Fibroblast of skin of abdomen (primary cell): Measurements from ENCODE around the gene RGL2.
"Not testable (repeated sequence)": the region's sequence is repeated elsewhere in the genome, so short reads cannot be mapped to it uniquely, and the experiment has no call there.

Experiments
- DNase-seq: peaks from one replicate; pipeline ENCODE4 v3.0.0-alpha.2; 2013

Gene RGL2

DNA sequence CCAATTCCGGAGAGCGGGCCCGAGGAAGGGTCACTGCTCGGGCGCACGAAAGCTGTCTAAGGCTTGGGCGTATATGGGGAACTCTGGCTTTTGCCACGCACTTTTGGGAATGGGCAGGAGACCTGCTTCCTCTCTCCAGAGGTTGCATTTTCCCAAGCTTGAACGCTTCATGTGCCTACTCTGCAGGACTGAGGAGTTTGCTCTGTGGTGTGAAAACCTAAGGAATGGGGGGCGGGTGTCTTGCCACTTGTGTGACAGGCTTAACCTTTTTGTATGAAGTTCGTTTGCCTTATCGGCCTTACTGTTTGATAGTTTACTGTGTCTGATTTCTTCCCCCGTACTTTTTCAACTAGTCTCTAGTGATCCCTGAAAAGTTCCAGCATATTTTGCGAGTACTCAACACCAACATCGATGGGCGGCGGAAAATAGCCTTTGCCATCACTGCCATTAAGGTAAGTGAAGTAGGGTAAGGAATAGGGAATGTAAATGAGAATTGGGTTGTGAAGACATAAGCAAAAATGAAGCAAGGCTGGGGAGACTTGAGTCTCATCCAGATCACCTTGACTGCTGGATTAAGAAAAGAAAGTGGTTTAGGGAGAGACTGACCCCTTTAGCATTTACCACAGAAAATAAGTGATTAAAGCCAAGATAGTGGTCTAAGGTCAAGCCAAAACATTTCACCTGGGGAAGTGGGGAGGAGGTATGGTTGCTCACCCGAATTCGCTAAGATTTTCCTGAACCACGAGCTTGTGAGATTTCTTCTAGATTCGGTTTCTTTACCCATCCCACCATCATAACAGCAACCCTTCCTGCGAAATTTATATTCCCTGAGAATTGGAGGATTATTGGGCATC, 26.2 kb downstream of the RGL2 start:
- no peak for DNase-seq

DNA sequence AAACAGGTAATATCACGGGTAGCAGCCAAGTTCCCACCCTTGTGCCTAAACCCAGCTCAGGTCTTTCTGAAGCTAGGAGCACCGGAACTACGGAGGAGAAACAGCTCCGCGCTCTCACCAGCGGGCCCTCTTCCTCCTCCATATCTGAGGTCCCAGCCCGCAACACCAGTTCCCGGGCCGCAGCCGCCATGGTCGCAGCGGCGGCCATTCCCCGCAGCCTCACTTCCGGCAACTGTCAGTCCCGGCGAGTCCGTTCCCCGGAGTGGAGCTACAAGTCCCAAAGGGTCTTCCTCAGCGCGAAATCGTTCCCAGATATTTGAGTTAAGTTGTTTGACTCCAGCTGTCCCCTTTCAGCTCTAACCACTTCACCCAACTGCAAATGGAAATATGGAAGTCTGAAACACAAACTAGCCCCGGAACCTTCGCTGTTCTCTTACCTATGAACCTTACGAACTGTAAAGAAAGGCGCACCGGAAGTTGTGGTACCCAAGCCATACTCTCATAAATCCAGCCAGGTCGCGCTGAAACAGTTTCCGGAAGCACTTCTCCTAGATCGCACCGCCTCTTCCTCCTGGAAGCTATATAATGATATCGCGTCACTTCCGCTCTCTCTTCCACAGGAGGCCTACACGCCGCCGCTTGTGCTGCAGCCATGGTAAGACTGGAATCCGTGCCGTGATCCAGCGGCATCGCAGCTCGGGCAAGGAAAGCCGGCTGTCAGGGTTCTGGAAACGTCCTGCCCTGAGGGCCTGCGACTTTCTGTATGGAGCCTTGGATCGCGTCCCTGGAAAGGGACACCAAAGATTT, 27.1 kb downstream of the RGL2 start, which contains the start of the genes RPS18 and VPS52:
Gene RPS18, plus strand, starts transcription at position 608 of the 807 bp plus-strand sequence. Its CDS starts 45 bp downstream, at position 653.
Gene VPS52, minus strand, starts transcription at position 409 of the 807 bp plus-strand sequence. Its CDS starts 201 bp downstream, at position 208.
- peak; percentile 99 for DNase-seq

DNA sequence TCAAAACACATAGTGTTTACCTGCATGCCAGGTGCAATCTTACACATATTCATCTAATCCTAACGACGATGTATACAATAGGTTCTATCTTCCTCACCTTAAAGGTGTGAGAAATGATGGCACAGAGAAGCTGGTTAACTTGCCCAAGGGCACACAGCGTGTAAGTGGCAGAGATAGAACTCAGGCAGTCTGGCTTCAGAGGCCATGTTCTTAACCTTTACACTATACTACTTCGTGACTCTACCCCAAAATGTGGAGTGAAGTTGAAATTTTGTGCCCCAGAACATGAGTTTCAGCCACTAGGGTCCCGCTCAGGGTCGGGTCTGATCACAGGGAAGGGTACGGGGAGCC, 27.6 kb downstream of the RGL2 start:
- DNase-seq = no peak

DNA sequence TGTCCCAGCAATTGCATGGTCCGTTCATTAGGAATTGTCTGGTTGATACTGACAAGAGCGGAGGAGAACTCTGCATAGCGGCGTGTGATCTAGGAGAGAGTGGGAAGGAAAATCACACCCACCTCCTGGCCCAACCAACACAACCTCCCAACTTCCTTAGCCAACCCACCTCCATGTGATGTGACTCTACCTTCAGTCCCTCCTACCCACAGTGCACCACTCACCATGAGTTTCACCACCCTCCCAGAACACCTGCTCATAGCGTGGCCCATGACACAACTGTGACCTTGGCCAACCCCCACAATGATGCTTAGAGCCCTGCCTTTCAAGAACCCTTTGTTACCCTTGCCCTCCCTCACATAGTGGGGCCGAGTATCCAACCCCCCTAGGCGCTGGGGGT, 34.7 kb downstream of the RGL2 start:
- DNase-seq = no peak

DNA sequence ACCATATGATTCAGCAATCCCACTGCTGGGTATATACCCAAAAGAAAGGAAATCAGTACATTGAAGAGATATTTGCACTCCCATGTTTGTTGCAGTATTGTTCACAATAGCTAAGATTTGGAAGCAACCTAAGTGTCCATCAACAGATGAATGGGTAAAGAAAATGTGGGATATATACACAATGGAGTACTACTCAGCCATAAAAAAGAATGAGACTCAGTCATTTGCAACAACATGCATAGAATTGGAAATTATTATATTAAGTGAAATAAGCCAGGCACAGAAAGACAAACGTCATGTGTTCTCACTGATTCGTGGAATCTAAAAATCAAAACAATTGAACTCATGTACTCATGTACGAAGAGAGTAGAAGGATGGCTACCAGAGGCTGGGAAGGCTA, 36.3 kb downstream of the RGL2 start:
- DNase-seq = not testable (repeated sequence)

DNA sequence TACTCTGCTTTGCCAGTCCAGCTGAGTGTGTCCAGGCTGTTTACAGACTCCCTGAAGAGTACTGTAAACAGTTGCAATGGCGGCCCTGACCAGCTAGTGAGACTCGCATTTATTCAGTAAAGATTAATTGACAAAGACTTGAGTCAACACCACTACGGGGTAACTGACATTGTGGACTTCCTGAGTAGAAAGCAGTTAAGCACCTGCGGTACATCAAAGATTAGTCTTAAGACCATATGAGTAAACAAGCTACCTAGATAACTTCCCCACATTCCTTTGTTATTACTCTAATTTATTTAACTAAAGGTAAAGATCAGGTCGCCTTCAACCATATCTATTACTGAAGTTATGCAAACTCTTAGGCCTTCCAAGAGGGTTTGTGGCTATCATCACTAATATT, 39.7 kb downstream of the RGL2 start:
- no peak for DNase-seq

DNA sequence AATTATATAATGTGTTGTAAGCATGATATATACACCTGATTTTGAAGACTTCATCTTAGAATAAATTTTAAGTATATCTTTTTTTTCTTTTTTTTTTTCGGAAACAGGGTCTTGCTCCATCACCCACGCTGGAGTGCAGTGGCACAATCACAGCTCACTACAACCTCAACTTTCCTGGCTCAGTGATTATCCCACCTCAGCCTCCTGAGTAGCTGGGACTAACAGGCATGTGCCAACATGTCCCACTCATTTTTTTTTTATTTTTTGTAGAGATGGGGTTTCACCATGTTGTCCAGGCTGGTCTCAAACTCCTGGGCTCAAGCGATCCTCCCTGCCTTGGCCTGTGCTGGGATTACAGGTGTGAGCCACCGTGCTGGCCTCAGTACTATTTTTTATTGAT, 44.2 kb downstream of the RGL2 start:
- no peak for DNase-seq

DNA sequence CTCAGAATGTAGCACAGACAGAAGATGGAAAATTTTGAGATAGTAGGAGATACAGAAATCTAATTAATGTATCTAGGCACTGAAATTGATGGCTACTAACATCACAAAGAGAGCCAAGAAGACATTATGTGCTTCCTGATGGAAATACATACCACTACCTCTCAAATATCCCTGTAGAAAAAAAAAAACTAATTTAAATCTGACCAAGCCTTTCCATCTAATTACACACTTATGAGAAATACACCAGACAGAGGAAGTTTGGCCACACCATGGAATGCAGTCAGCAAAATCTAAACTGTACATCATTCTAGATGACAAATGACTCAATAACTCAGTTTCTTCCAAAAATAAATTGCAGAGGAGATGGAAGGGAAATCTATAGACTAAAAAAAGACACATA, 46.0 kb downstream of the RGL2 start:
- peak; percentile 84 for DNase-seq

DNA sequence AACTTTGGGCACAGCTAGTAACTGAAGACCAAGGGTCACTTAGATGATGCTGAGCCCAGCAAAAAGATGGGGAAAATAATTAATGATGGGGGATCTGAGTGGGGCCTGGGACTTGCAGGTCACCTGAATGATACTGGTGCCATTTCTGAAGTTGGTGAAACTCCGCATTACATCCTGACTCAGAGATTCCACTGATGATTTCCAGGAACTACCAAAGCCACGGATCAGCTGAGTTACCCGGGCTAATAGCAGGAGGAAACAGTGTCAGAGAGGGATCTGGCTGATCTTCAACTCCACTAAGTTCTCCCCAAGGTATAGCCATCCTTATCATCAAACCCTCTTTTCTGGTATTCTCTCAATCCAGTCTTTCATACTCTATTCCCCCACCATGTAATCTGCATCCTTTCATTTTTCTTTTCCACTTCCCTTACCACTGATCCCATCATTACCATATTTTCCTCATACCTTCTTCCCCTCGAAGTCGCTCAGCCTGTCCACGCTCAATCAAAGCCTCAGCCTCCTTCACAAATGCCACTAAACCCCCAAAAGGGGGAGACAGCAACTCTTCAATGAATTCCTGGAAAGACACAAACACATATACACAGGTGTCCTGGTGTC, 47.2 kb downstream of the RGL2 start:
- DNase-seq = peak; percentile 35

DNA sequence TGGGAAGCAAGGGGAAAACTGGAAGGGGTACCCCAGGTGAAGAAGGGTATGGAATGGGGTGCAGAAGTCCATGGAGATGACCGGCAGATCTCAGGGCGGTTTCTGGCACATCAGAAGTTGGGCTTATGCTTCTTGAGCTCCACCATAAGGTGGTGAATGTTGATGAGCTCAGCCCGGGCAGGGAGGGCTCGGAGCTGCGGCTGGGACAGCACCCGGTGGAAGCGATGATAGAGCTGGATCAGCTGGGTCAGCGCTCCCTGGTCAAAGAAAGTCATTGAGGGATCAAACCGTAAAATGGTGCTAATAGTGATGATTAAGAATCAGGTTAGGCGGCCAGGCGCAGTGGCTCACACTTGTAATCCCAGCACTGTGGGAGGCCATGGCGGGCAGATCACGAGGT, 48.0 kb downstream of the RGL2 start:
- no peak for DNase-seq

DNA sequence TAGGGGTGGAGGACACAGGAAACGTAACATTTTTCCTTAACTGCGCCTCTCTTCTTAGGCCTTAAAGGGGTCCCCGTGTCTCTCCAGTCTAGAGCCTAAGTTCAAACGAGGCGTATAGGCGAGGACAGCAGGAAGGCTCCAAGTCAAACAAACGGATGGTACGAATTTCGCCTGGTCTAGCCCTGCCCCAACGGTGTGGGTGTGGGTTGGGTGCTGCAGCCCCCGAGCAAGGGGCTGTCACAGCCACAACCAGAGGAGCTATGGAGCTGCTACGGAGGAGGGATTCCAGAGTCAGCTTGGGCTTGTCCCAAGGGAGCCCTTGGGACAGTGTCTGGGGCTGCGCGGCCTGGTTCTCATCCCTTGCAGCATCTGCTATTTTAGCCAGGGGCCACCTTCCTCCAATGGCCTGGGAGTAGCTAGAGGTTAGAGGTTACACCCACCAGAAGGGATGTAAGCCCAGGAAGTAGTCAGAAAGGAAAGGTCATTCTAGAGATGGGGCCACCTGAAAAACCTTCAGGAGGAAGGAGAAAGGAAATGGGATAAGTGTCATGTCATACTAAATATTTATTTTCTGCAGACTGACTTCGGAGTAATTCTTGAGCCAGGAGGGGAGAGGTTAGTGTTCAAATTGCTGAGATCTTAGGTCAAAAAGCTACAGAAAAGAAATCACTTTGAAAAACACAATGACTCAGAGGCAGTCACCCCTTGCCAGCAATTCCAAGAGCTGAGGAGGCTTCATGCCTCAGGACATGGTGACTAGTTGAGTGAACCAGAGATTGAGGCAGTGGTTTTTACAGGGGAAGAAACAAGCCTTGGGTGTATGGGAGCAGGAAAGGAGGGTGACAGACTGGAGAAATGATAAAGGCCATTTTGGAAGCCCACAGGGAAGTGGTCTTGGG, 48.8 kb downstream of the RGL2 start:
- peak; percentile 73 for DNase-seq

DNA sequence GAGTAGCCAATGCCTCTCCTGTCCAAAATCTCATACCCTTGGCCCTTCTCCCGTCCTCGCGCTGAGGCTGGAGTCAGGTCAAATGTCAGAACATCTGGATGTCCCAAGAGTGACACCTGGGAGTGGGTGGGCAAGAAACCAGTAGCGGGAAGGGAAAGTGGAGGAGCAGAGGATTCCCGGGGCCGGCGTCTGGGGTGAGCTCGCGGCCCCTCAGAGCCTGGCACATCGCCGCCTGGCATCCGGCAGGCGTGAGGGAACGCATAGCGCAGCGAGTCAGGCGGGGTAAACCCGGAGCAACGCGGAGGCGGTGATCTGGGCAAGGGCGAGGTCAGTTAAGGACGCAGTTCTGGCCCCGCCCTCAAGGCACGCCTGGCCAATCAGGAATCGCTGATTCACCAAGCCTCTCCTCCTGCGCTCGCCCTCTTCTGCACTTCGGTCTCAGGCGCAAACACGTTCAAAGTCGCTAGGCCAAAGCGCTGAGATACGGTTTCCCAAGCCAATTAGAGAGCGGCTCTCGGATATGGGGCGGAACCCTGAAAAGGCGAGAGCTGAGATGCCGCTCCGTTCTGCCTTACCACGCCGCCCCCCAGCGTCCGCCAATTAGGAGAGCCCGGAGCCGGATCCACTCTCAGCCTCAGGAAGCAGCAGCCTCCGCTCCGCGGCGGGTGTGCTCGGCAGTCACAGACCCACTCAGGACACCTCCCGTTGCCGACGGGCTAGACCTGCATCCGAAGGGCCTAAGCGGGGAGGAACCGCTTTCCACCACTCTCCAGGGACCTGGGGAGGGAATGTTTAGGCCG, 49.6 kb downstream of the RGL2 start:
- DNase-seq = peak; percentile 99

DNA sequence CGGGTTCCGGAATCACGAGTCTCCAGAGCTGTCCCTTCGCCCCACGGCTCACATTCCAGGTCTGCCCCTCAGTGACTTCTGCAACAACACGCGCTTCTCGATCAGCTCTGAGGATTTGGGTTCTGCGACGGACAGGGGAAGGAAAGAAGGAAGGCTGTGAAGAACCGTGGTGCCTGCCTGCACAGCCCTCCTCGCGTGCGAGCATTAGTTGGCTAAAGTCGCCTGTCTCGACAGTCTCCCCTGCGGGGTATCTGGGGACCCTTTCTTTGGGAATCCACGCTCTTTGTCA, 50.2 kb downstream of the RGL2 start:
- DNase-seq = peak; percentile 51

DNA sequence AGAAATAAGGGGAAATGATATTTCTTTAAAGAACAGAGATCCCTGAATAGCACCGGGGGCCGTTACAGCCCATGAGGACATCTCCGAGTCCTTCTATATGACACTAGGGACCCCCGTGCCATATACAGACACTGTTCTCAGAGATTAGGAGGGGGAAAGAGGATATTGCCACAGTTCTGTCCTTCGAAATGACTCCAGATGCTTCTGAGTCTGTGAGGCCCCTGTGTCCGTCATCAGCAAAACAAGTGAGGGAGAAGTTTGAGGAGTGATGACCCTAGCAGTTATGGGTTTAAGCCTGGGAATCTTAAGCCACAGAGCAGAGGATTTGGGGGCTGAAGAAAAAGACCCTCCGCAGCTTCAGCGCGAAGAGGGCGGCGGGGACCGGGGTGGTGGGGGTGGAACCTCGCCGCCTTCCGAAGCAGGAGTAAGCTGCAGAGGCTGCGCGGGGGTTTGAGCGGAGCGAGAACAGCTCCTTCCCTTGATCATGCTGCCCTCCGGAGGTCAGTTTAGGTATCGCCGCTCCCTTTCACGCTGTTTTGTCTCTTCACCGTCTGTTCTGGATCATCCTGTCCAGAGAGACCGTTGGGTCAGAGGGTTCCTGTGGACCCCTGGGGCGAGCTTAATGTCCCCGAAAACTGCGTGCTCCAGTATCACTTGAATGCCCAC, 50.6 kb downstream of the RGL2 start:
- peak; percentile 84 for DNase-seq

DNA sequence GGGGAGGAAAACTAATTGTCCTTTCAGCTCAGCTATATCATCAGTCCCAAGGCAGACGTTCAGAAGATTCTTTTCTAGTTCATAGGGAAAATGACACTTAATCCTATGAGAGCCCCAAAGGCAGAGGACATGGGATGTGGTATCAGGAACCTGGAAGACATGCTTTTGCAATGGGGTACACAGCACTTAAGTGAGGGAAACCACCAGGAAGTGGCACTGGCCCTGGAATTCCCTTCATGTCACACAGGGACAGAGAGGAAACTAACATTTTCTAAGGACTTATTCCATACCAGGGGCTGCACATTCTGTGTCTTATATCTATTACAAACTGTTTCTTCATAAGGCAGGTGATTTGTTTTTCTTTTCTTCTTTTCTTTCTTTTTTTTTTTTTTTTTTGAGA, 55.3 kb downstream of the RGL2 start:
- DNase-seq = no peak

DNA sequence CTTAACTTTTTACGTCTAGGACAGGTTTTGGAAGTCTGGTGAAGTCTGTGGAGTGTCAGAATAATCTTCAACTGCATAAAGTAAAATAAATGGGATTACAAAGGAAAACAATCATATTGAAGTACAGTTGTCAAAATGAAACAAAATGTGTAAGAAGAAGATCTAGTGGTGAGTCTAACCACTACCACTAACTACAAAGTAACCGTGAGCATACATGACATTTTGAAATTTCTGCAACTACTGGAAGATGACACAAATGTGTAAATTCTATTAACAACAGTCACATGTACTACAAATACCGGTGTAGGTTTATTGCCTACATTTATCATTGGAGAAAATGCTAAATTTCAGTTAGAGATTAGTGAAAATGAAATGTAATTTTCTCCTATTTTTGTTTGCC, 56.8 kb downstream of the RGL2 start:
- no peak for DNase-seq
